HepG2 (cell line): Measurements from ENCODE around the gene VAV2. TPM values are rescaled to one million over a fixed set of nuclear protein-coding genes. Genes with fewer than 3 reads are reported as not detected.

Experiments
- ASH2L ChIP-seq: fragments of 300-600, 200-600 bp; sonication (generic); IDR thresholded peaks from 2 replicates; pipeline ENCODE4 v1.7.0; 2017; ENCODE audit warnings: low read depth, mild to moderate bottlenecking, moderate library complexity, mixed read lengths, low read length; ENCODE audit not compliant: insufficient read length
- CEBPG ChIP-seq: IDR thresholded peaks from 2 replicates; pipeline ENCODE4 v1.6.1; 2016
- CTCF ChIP-seq: sonication (generic); formaldehyde crosslinking; IDR thresholded peaks from 2 replicates; pipeline ENCODE4 v1.5.0; 2020; ENCODE audit warnings: mild to moderate bottlenecking, missing genetic modification reagents, moderate library complexity
- HNF1A ChIP-seq, 2 experiments: sonication (generic) in 1 of 2; formaldehyde crosslinking in 1 of 2; IDR thresholded peaks; 2 replicates each; pipeline versions ENCODE4 v1.4.0 to v1.6.1; 2016 to 2020; ENCODE audit warnings: borderline replicate concordance in 1 of 2, low read depth in 1 of 2, mild to moderate bottlenecking in 1 of 2, missing genetic modification reagents in 1 of 2
- KAT2B ChIP-seq: fragments of 150-350 bp; IDR thresholded peaks from 2 replicates; pipeline ENCODE4 v1.6.1; 2014; ENCODE audit warnings: low read depth, low read length, borderline replicate concordance
- NCOA5 ChIP-seq: sonication (generic); formaldehyde crosslinking; IDR thresholded peaks from 2 replicates; pipeline ENCODE4 v1.4.0; 2020; ENCODE audit warnings: missing genetic modification reagents
- PAX8 ChIP-seq: sonication (generic); formaldehyde crosslinking; IDR thresholded peaks from 2 replicates; pipeline ENCODE4 v1.8.0; 2022; ENCODE audit warnings: mild to moderate bottlenecking, missing genetic modification reagents, borderline replicate concordance
- RELA ChIP-seq: sonication (generic); formaldehyde crosslinking; IDR thresholded peaks from 2 replicates; pipeline ENCODE4 v1.4.0; 2020; ENCODE audit warnings: missing genetic modification reagents
- RFX3 ChIP-seq: IDR thresholded peaks from 2 replicates; pipeline ENCODE4 v1.6.1; 2016; ENCODE audit warnings: missing biosample characterization, missing genetic modification reagents
- RFX5 ChIP-seq: IDR thresholded peaks from 2 replicates; pipeline ENCODE4 v1.6.1; 2011; ENCODE audit warnings: low read depth, low read length, improper control_type of control experiment
- TCF7 ChIP-seq: sonication (generic); IDR thresholded peaks from 2 replicates; pipeline ENCODE4 v1.6.1; 2016; ENCODE audit warnings: antibody characterized with exemption, low read depth
- TFE3 ChIP-seq: IDR thresholded peaks from 2 replicates; pipeline ENCODE4 v1.6.1; 2016
- UBTF ChIP-seq: sonication (generic); formaldehyde crosslinking; IDR thresholded peaks from 2 replicates; pipeline ENCODE4 v1.4.0; 2020; ENCODE audit warnings: mild to moderate bottlenecking, missing genetic modification reagents
- YEATS2 ChIP-seq: sonication (generic); formaldehyde crosslinking; IDR thresholded peaks from 2 replicates; pipeline ENCODE4 v1.4.0; 2020; ENCODE audit warnings: missing genetic modification reagents, borderline replicate concordance
- ZKSCAN8 ChIP-seq: IDR thresholded peaks from 2 replicates; pipeline ENCODE4 v1.6.1; 2016; ENCODE audit warnings: borderline replicate concordance, missing genetic modification reagents, missing compliant biosample characterization
- ZNF34 ChIP-seq: sonication (generic); formaldehyde crosslinking; IDR thresholded peaks from 2 replicates; pipeline ENCODE4 v1.4.0; 2020; ENCODE audit warnings: mild to moderate bottlenecking, missing genetic modification reagents, borderline replicate concordance
- ZNF503 ChIP-seq: sonication (generic); formaldehyde crosslinking; IDR thresholded peaks from 2 replicates; pipeline ENCODE4 v1.4.0; 2020; ENCODE audit warnings: missing genetic modification reagents
- polyA plus RNA-seq, 8 experiments: library from polyadenylated mRNA; depleted of rRNA in 3 of 8; stranded (reverse) in 7 of 8; unstranded in 1 of 8; fragments of >200 nt; fragmentation: Illumina TruSeq in 4 of 8; extraction: Trizol in 4 of 8; gene quantifications; 2 replicates each; pipeline versions ENCODE4 v1.2.1 to v1.2.3, GENCODE V29; 2011 to 2016; ENCODE audit warnings: low read depth in 4 of 8, missing spikeins in 1 of 8, mixed read lengths in 1 of 8; ENCODE audit not compliant: insufficient read depth in 1 of 8
- total RNA-seq, 5 experiments: library from RNA; depleted of rRNA; stranded (reverse); fragments of >200 nt; fragmentation: Illumina TruSeq; extraction: Trizol; gene quantifications; 2 replicates each; pipeline ENCODE4 v1.2.3, GENCODE V29; 2016; ENCODE audit warnings: low read depth in 1 of 5

VAV2 gene
- total and polyA plus RNA-seq, 2 of the 13 experiments (the other 11 are each of a cell fraction or from before 2014, with no cell fraction given), result 22.5 to 22.9 TPM

- TF ChIP-seq CTCF (CRISPR knock-in tag) (peak; percentile 30; the same call in 1 of the 2 replicates), NCOA5 (CRISPR knock-in tag) (no peak), CEBPG (peak; percentile 92), ZNF34 (CRISPR knock-in tag) (no peak), RFX3 (CRISPR knock-in tag) (no peak), ZNF503 (CRISPR knock-in tag) (peak; percentile 73; the same call in 1 of the 2 replicates), KAT2B (no peak), RELA (0 out of 2 replicates have a peak, but pooled peaks have one; percentile 42), YEATS2 (peak; percentile 55; the same call in 1 of the 2 replicates), UBTF (CRISPR knock-in tag) (peak; percentile 81), ZKSCAN8 (CRISPR knock-in tag) (0 out of 2 replicates have a peak, but pooled peaks have one; percentile 38), ASH2L (peak; percentile 35), TFE3 (CRISPR knock-in tag) (peak; percentile 95), PAX8 (no peak), HNF1A (IDR thresholded peaks at IDR 0.05; ENCODE audit: low read depth) (no peak), HNF1A (CRISPR knock-in tag; IDR thresholded peaks at IDR 0.05; ENCODE audit: borderline replicate concordance) (peak; percentile 75; the same call in 1 of the 2 replicates), RFX5 (no peak), TCF7 (peak; percentile 32; the same call in 1 of the 2 replicates)
These were observed 277.4 kb downstream of the VAV2 start (continued) for GRCh38 chr9:133714606-133715294.
